ENCODE measurements around the gene KLHL4.
A peak's percentile ranks its signal among the peaks of the same experiment; 100 is the strongest.
"Not testable (repeated sequence)": the region's sequence is repeated elsewhere in the genome, so short reads cannot be mapped to it uniquely, and the experiment has no call there.

Gene KLHL4

DNA sequence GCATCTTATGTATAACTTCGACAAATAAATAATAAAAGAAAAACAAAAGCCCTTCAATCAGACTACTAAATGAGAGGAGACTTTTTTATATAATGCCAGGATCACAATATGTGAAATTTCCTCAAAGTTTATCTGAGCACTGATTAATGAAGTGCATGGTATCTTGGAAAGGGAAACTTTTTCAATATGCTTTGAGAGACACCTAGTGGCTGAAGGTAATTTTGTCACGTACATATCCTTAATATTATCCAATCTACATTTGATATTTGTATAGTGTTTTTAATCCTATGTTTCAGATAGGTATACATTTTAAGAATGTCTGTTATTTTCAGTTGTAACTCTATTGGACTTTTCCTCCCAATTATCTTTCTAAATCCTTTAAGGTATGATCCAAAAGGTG, 146.8 kb downstream of the KLHL4 start:
- DNase-seq (ENCODE audit: low spot score) = peak; percentile 24

DNA sequence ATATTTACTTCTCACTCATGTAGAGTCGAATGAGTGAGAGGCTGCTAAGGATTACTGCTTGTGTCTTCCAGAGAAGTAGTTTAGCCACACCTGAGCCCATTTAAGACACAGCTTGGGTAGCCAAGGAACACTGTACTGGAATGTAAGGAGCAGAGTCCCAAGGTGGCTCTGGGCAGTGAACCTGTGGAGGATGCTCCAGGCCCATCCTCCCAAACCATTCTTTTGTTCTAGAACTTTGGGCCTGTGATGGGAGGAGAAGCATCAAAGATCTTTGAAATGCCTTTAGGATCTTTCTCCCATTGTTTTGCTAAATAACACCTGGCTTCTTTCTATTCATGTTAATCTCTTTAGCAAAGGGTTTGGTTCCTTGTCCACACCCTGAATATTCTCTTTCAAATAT, 162.2 kb downstream of the KLHL4 start:
- DNase-seq (ENCODE audit: low spot score) = no peak

DNA sequence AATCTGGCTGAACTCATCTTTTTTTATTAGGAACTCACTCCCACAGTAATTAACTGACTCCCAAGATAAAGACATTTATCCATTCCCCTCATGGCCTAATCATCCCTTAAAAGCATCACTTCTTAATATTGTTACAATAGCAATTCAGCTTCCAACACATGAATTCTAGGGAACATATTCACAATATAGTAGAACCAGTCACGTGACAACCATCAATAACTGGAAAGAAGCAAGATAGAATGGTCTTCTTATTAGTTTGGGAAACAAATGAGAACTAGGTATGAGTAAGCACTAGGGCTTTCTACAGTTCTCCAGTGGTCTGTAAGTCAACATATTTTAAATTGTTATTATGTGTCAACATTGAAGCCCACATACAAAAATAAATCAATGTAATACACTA, 170.1 kb downstream of the KLHL4 start:
- no peak for DNase-seq (ENCODE audit: low spot score)

DNA sequence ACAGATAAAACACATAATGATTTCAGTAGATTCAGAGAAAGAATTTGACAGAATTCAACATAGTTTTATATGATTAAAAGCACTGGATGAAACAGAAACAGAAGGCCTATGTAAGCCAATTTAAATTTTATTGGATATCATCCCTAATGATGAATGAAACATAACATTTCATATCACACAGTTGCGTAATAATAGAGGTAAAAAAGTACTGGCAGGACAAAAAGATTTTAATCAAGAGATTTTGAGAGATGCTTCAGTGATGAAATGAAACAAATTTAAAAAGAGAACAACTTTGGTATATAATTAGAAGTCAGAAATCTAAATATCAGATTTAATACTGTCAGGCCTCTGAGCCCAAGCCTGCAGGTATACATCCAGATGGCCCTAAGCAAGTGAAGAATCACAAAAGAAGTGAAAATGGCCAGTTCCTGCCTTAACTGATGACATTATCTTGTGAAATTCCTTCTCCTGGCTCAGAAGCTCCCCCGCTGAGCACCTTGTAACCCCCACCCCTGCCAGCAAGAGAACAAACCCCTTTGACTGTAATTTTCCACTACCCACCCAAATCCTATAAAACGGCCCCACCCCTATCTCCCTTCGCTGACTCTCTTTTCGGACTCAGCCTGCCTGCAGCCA, 170.6 kb downstream of the KLHL4 start:
- not testable (repeated sequence) for DNase-seq (ENCODE audit: low spot score)

DNA sequence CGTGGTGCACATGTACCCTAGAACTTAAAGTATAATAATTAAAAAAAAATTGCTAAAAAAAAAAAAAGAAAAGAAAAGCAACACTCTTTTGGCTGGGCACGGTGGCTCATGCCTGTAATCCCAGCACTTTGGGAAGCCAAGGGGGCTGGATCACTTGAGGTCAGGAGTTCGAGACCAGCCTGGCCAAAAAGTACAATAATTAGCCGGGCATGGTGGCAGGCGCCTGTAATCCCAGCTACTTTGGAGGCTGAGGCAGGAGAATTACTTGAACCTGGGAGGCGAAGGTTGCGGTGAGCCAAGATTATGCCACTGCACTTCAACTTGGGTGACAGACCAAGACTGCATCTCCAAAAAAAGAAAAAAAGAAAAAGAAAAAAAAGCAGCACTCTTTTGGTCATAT, 171.6 kb downstream of the KLHL4 start:
- not testable (repeated sequence) for DNase-seq (ENCODE audit: low spot score)

DNA sequence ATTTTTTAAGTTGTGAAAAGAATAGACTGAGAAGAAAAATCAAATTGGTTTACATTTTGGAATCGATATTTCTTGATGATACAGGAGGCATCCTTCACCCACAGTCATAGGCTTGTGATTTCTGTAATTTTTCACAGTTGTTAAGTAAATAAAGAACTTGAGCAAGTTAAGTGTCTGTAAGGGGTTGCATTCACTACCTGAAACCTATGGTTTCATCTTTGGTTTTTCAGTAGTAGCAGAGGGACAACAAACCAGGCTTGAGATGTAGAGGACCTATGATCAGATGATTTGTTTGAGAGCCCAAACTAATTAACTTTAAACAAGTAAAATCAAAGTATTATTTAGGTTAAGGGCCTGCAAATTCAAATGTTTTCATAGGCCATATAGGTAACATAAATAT, 175.6 kb downstream of the KLHL4 start:
- no peak for DNase-seq (ENCODE audit: low spot score)

DNA sequence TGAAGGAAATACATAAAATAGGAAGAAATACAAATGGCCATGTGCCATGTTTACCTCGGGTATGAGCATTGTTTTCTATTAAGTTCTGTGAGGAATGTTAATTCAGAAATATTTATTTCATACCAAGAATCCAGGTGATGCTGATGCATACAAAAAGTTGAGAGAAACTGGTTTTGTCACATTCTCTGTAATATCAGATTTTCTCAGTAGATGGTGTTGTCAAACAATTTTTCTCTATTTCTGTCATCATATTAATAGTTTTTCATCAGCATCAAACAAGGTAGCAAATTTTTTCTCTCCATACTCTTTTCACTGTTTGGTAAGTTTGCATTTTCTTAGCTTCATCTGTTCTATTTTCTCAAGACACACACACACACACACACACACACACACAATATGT, 179.8 kb downstream of the KLHL4 start:
- DNase-seq (ENCODE audit: low spot score) = no peak

DNA sequence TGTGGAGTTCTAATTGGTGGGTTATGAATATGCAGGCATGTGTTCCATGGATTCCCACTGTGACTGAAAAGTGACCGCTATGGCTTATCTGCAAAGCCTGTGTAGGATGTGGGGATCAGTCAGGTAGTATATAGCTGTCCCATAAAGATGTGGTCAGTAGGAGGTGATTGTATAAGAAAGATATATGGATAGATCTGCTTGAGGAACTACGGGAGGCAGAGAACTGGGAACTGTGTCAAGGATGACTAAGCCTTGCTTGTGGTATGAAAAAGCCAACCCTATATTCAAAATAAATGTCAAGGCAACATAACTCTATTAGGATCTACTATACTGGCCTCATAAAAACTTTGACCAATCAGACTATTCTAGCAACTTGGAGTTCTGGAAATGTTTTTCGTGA, 185.2 kb downstream of the KLHL4 start:
- DNase-seq (ENCODE audit: low spot score) = no peak

DNA sequence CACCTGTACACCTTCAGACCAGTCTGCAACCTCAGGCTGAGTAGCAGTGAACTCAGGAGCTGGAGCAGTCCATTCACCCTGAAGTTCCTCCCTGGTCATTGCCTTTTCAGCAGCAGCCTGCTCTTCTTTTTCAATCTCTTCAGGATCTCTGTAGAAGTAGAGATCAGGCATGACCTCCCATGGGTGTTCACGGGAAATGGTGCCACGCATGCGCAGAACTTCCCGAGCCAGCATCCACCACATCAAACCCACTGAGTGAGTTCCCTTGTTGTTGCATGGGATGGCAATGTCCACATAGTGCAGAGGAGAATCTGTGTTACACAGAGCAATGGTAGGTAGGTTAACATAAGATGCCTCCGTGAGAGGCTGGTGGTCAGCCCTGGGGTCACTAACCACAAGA, 185.9 kb downstream of the KLHL4 start:
- DNase-seq (ENCODE audit: low spot score) = not testable (repeated sequence)

DNA sequence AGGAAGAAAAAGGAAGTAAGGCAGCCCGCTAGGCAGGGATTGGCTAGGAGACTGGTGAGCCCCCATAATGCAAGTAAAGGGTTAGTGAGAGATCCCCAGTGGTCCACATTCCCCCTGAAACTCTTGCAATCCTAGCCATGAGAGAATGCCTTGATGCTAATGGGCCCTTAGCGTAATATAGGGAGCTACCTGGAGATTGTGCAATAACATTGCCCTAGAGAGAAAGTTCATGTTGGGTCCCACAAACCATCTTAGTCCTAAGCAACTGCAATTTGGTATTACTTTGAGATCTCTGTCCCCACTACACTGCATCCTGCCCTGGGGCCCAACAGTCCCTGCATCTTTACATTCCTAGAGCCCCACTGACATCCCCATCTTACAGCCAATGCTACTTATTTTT, 188.5 kb downstream of the KLHL4 start:
- no peak for DNase-seq (ENCODE audit: low spot score)

DNA sequence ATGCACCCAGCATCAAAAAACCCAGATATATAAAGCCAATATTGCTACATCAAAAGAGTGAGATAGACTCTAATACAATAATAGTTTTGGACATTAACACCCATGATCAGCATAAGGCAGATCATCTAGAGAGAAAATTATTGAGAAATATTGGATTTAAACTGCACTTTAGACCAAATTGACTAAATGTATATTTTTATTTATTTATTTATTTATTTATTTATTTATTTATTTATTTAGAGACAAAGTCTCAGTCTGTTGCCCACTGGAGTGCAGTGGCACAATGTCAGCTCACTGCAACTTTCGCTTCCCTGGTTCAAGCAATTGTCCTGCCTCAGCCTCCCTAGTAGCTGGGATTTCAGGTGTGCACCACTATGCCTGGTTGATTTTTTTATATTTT, 193.0 kb downstream of the KLHL4 start:
- no peak for DNase-seq (ENCODE audit: low spot score)
